Endothelial cell of umbilical vein (primary cell): ENCODE results near the gene WLS. TPM values are rescaled to one million over a fixed set of nuclear protein-coding genes. Genes with fewer than 3 reads are reported as not detected.

ENCODE experiments used
- BruUV-seq: library from RNA; stranded (reverse); fragments of 400-500 nt; replicated peaks from 2 replicates; lab custom pipeline; 2021; lab: Mats Ljungman, UMichigan
- CTCF ChIA-PET: fragments of 300-600, 350-600 bp; sonication (Branson Sonifier 250); formaldehyde crosslinking; loops from one replicate; lab custom pipeline; 2021; ENCODE audit warnings: antibody characterized with exemption, inconsistent platforms; lab: Charles Lee
- POLR2A ChIA-PET: fragments of 300-600, 350-600 bp; sonication (Branson Sonifier 250); formaldehyde crosslinking; loops from one replicate; lab custom pipeline; 2021; ENCODE audit warnings: antibody characterized with exemption, inconsistent platforms; lab: Charles Lee
- DNase-seq: peaks from one replicate; pipeline ENCODE4 v3.0.0-alpha.2; 2011; ENCODE audit warnings: low read depth, low spot score
- FAIRE-seq: peaks from 2 replicates; lab custom pipeline; 2011; peaks lifted over from hg19 to GRCh38; lab: Jason Lieb, UNC
- H2AFZ ChIP-seq: 2 replicates; pipeline ENCODE4 v1.6.0; 2012; ENCODE audit warnings: low read depth, low read length, control low read depth, inconsistent platforms
- H3K27ac ChIP-seq: 2 replicates; pipeline ENCODE4 v1.5.1; 2011; ENCODE audit warnings: low read depth, mild to moderate bottlenecking, control low read depth, low read length, moderate library complexity; ENCODE audit not compliant: insufficient read depth
- H3K27me3 ChIP-seq, 2 experiments: 2 replicates each; pipeline versions ENCODE4 v1.6.0 to v1.6.1; 2011; ENCODE audit warnings: low read length in 2 of 2, mixed read lengths in 1 of 2; ENCODE audit not compliant: control insufficient read depth in 2 of 2, insufficient read depth in 2 of 2
- H3K36me3 ChIP-seq, 2 experiments: 2 replicates in 1 of 2; 3 replicates in 1 of 2; pipeline ENCODE4 v1.5.1; 2011; ENCODE audit warnings: low read length in 2 of 2, mild to moderate bottlenecking in 1 of 2, moderate library complexity in 1 of 2; ENCODE audit not compliant: control insufficient read depth in 2 of 2, insufficient read depth in 2 of 2; ENCODE audit errors: extremely low read depth in 1 of 2
- H3K4me1 ChIP-seq: 3 replicates; pipeline ENCODE4 v1.5.1; 2011; ENCODE audit warnings: mild to moderate bottlenecking, low read length; ENCODE audit not compliant: control insufficient read depth, insufficient read depth; ENCODE audit errors: extremely low read depth
- H3K4me2 ChIP-seq: 2 replicates; pipeline ENCODE4 v1.6.1; 2011; ENCODE audit warnings: low read length, control low read depth, mixed read lengths; ENCODE audit not compliant: insufficient read depth
- H3K4me3 ChIP-seq, 3 experiments: fragments of 200-600 bp in 1 of 3; sonication (generic), shearing (Covaris generic) in 1 of 3; replicated peaks in 1 of 3; 2 replicates each; pipeline ENCODE4 v1.5.1; 2011 to 2016; ENCODE audit warnings: control low read depth in 3 of 3, low read length in 3 of 3, mild to moderate bottlenecking in 2 of 3, inconsistent platforms in 1 of 3, low read depth in 1 of 3, moderate library complexity in 1 of 3; ENCODE audit not compliant: insufficient read depth in 1 of 3
- H3K79me2 ChIP-seq: 2 replicates; pipeline ENCODE4 v1.6.0; 2012; ENCODE audit warnings: low read length, inconsistent platforms; ENCODE audit not compliant: control insufficient read depth, insufficient read depth
- H3K9ac ChIP-seq: replicated peaks from 2 replicates; pipeline ENCODE3; 2011; ENCODE audit warnings: low read length, control low read depth; ENCODE audit not compliant: insufficient read depth; ENCODE audit errors: extremely low read depth
- H3K9me1 ChIP-seq: replicated peaks from 3 replicates; pipeline ENCODE4 v1.6.0; 2011; ENCODE audit warnings: mild to moderate bottlenecking, low read length; ENCODE audit not compliant: control insufficient read depth, insufficient read depth; ENCODE audit errors: extremely low read depth
- H3K9me3 ChIP-seq: replicated peaks from 2 replicates; pipeline ENCODE4 v1.5.1; 2012; ENCODE audit warnings: low read length, inconsistent platforms; ENCODE audit not compliant: control insufficient read depth, insufficient read depth
- H4K20me1 ChIP-seq: replicated peaks from 2 replicates; pipeline ENCODE3; 2011; ENCODE audit warnings: mild to moderate bottlenecking, low read length; ENCODE audit not compliant: control insufficient read depth, insufficient read depth; ENCODE audit errors: extremely low read depth
- CTCF ChIP-seq, 2 donors: IDR thresholded peaks; 1 replicate in 1 of 2; 2 replicates in 1 of 2; pipeline ENCODE4 v1.5.1; 2011; ENCODE audit warnings: low read length in 2 of 2, mild to moderate bottlenecking in 2 of 2, moderate library complexity in 2 of 2, control low read depth in 1 of 2, inconsistent platforms in 1 of 2, low read depth in 1 of 2; ENCODE audit not compliant: insufficient read depth in 1 of 2; ENCODE audit errors: extremely low read depth in 1 of 2
- EZH2 ChIP-seq: IDR thresholded peaks from 2 replicates; pipeline ENCODE4 v1.6.1; 2012; ENCODE audit warnings: borderline replicate concordance, low read depth, mild to moderate bottlenecking, moderate library complexity, low read length, inconsistent platforms; ENCODE audit not compliant: severe bottlenecking
- FOS ChIP-seq: IDR thresholded peaks from 2 replicates; pipeline ENCODE4 v1.6.1; 2011; ENCODE audit warnings: mild to moderate bottlenecking, low read length, moderate library complexity, borderline replicate concordance; ENCODE audit not compliant: insufficient read depth
- GATA2 ChIP-seq: IDR thresholded peaks from 2 replicates; pipeline ENCODE4 v1.7.0; 2011; ENCODE audit warnings: low read depth, mild to moderate bottlenecking, moderate library complexity, mixed read lengths, low read length; ENCODE audit not compliant: insufficient read length, insufficient read depth
- JUN ChIP-seq: IDR thresholded peaks from 2 replicates; pipeline ENCODE4 v1.6.1; 2011; ENCODE audit warnings: borderline replicate concordance, low read depth; ENCODE audit not compliant: insufficient read length, insufficient read depth
- MAX ChIP-seq: IDR thresholded peaks from 2 replicates; pipeline ENCODE4 v1.6.1; 2011; ENCODE audit not compliant: insufficient read depth, insufficient read length
- MYC ChIP-seq: IDR thresholded peaks from one replicate; pipeline ENCODE4 v1.6.1; 2011; ENCODE audit warnings: mild to moderate bottlenecking, low read depth, low read length
- POLR2A ChIP-seq: IDR thresholded peaks from 2 replicates; pipeline ENCODE4 v1.6.1; 2012; ENCODE audit warnings: low read depth, mild to moderate bottlenecking, control low read depth, low read length
- POLR2AphosphoS5 ChIP-seq: IDR thresholded peaks from 2 replicates; pipeline ENCODE4 v1.6.1; 2012; ENCODE audit warnings: low read depth, mild to moderate bottlenecking, control low read depth, low read length, moderate library complexity; ENCODE audit not compliant: insufficient read depth
- dilution Hi-C: fragments of 300-500 bp; cut with MboI; formaldehyde crosslinking; loops from one replicate; pipeline ENCODE4 v1.15.0; 2019; ENCODE audit warnings: low sequenced_read_pairs; ENCODE audit not compliant: extremely low pct_ligation_motif_present
- intact Hi-C: fragments of 100-400 bp; cut with micrococcal nuclease; formaldehyde crosslinking; loops from one replicate; pipeline ENCODE4 v1.10.0; 2022
- polyA plus RNA-seq, 4 experiments: library from polyadenylated mRNA; depleted of rRNA in 3 of 4; stranded (reverse) in 3 of 4; unstranded in 1 of 4; fragments of >200 nt; gene quantifications; 2 replicates each; pipeline versions ENCODE4 v1.2.1 to v1.2.3, GENCODE V29; 2011 to 2012; ENCODE audit warnings: missing spikeins in 1 of 4
- total RNA-seq: library from RNA; stranded (reverse); gene quantifications from 2 replicates; pipeline ENCODE4 v1.2.3, GENCODE V29; 2021

The WLS gene
- total and polyA plus RNA-seq, 2 donors (not counting 3 experiments of a cell fraction or from before 2014, with no cell fraction given) = 121 to 199 TPM

DNA sequence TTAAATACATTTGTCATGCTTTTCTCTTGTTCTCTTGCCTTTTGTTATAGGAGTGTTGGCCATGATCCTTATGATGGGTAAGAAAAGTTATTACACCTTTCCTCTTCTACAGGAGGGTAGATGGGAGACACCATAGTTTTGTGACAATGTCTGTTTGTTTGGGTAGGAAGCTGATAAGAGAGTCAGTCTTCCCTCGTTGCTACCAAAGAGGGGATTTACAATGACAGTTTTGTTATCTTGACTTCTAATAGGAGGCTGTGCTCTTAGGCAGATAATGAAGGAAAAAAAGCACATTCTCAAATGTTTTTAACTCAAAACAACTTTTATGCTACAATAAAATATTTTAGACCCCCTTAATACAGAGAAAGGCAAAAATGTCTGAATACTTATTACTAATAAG, 48.0 kb upstream of the WLS start:
- H3K4me1 ChIP-seq = no peaks in the 10 kb centered on the region

More for the DNA sequence above, 48.0 kb upstream of the WLS start:
- Histone ChIP-seq H3K9ac (no peak overlapping the region), H3K4me3 (no peak overlapping the region), H3K4me2 (no peak overlapping the region), H3K27me3 (no peaks in the 10 kb centered on the region), H3K9me1 (no peaks in the 10 kb centered on the region), H3K79me2 (no peaks in the 10 kb centered on the region), H4K20me1 (no peaks in the 10 kb centered on the region), H2AFZ (no peak overlapping the region), H3K27ac (no peak overlapping the region), H3K36me3 (no peaks in the 10 kb centered on the region), H3K9me3 (no peaks in the 10 kb centered on the region)
- POLR2A ChIA-PET = no interaction called here
- FAIRE-seq = no peak
- CTCF ChIA-PET = no interaction called here
- BruUV-seq = no TSS peak
- intact Hi-C loops = no loop called here
- no peak for DNase-seq
- TF ChIP-seq MYC (no peak), JUN (no peak), POLR2A (no peak), GATA2 (no peak), CTCF (IDR thresholded peaks at IDR 0.05; ENCODE audit: extremely low read depth in 1 of 2, insufficient read depth in 1 of 2, low read depth in 1 of 2, low read length in 2 of 2) (no peak), FOS (no peak), POLR2AphosphoS5 (no peak), EZH2 (no peak), MAX (no peak)
- dilution Hi-C loops = no loop called here
